Measurements from ENCODE around the gene EBF4. TPM values are rescaled to one million over a fixed set of nuclear protein-coding genes. Genes with fewer than 3 reads are reported as not detected.

The EBF4 gene
- total and polyA plus RNA-seq, 2 of the 8 experiments (the other 6 are each of a cell fraction or from before 2014, with no cell fraction given), result 1.2 to 2.9 TPM

DNA sequence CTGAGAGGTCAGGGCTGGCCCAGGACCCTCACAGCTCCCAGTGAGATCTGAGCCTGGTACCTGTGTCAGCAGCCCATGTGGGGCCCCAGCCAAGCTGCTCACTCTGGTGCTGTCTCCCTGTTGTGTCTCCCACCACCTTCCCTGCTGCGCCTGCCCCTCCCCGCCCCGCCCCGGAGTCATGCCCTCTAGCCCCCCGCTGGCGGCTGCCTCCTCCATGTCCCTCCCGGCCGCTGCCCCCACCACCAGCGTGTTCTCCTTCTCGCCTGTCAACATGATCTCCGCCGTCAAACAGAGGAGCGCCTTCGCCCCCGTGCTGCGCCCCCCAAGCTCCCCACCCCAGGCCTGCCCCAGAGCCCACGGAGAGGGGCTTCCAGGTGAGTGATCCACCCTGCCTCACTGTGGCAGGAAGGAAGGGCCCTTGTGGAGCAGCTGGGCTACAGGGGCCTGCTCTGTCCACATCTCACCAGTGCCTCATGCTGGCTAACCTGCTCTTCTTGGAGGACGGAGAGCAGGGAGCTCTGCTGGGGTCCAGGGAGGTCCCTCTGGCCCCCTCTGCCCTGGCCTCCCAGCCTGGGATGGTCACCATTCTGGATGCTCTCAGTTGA lies 63.0 kb downstream of the EBF4 start:
- DNase-seq (ENCODE audit: low read depth in 1 of 2, low spot score in 2 of 2) (no peak), FAIRE-seq (no peak)
- Histone ChIP-seq H2AK5ac (ENCODE audit: low read depth, low read length) (no peak overlapping the region), H3K36me3 (ENCODE audit: control insufficient read depth in 2 of 4, insufficient read depth in 4 of 4, low read length in 3 of 4) (peaks cover 0 to 3% (median 0%) of the 10 kb centered on the region in 4 experiments; a peak in 1 of 8 replicates), H3K9ac (replicated peaks in 1 of 4; ENCODE audit: extremely low read depth in 1 of 4, low read depth in 3 of 4, low read length in 3 of 4) (no peak overlapping the region), H4K20me1 (replicated peaks in 1 of 2; ENCODE audit: control insufficient read depth in 1 of 2, insufficient read depth in 2 of 2, low read length in 2 of 2) (peaks cover 0 to 2% of the 10 kb centered on the region in 2 experiments), H3K18ac (ENCODE audit: extremely low read depth, low read length) (no peak overlapping the region), H3K79me1 (ENCODE audit: low read depth, low read length) (no peaks in the 10 kb centered on the region), H3K23ac (ENCODE audit: insufficient read length) (no peak overlapping the region), H2BK15ac (ENCODE audit: low read length) (no peak overlapping the region; the same call in 1 of the 2 replicates), H3K27ac (ENCODE audit: low read depth, low read length) (no peak overlapping the region), H4K5ac (ENCODE audit: insufficient read length, low read depth, low read length) (no peak overlapping the region), H3K4me2 (ENCODE audit: insufficient read depth in 1 of 2, low read depth in 2 of 2, low read length in 2 of 2) (no peak overlapping the region), H2AFZ (ENCODE audit: low read length) (no peak overlapping the region), H3K27me3 (replicated peaks in 1 of 4; ENCODE audit: control insufficient read depth in 3 of 4, extremely low read depth in 1 of 4, insufficient read depth in 3 of 4, low read length in 3 of 4) (peaks cover 19 to 38% (median 36%) of the 10 kb centered on the region in 4 experiments), H3K56ac (replicated peaks; ENCODE audit: insufficient read length, low read depth, low read length) (no peak overlapping the region), H3K14ac (ENCODE audit: insufficient read length) (no peak overlapping the region), H3K4me3 (ENCODE audit: extremely low read depth in 1 of 4, insufficient read depth in 2 of 4, low read depth in 3 of 4, low read length in 4 of 4) (no peak overlapping the region), H2BK20ac (ENCODE audit: low read length) (no peak overlapping the region), H4K8ac (ENCODE audit: extremely low read depth, insufficient read depth, low read length) (no peak overlapping the region), H3K79me2 (ENCODE audit: control insufficient read depth in 1 of 2, insufficient read depth in 2 of 2, low read length in 2 of 2) (no peaks in the 10 kb centered on the region), H3K9me3 (ENCODE audit: insufficient read depth in 2 of 2, low read depth in 1 of 2, low read length in 1 of 2) (no peaks in the 10 kb centered on the region), H3K23me2 (ENCODE audit: low read depth, low read length) (peaks cover 19% of the 10 kb centered on the region; the same call in 1 of the 2 replicates), H2BK120ac (replicated peaks; ENCODE audit: low read depth, low read length) (no peak overlapping the region), H3K4ac (replicated peaks; ENCODE audit: insufficient read length, low read depth, low read length) (no peak overlapping the region), H3K4me1 (replicated peaks in 1 of 4; ENCODE audit: control insufficient read depth in 3 of 4, insufficient read depth in 4 of 4, low read length in 3 of 4) (peaks cover 0 to 28% (median 11%) of the 10 kb centered on the region in 4 experiments; a peak in 6 of 7 replicates), H4K91ac (replicated peaks; ENCODE audit: insufficient read length, low read length) (no peak overlapping the region), H2BK12ac (ENCODE audit: low read depth, low read length) (no peak overlapping the region), H2BK5ac (ENCODE audit: low read depth, low read length) (no peak overlapping the region)
- 90% methylated on average over 7 of the region's 18 CpGs; no CpG with 5 or more reads in 1 of the 2 experiments for WGBS, 2 experiments (ENCODE audit: extremely low coverage in 1 of 2, insufficient coverage in 1 of 2, insufficient read length in 1 of 2, insufficient replicate concordance in 2 of 2, low coverage in 1 of 2, low lambda C conversion rate in 2 of 2, missing lambda C conversion rate in 1 of 2)
- ChIA-PET POLR2A (ENCODE audit: partially characterized antibody) (interaction anchor here (1.1 to 1.5 kb wide), 5 partner anchors 38 to 96 kb away, joined by 3 to 5 read pairs (median 4); no protein-coding TSS in a partner anchor), CTCF (ENCODE audit: partially characterized antibody) (interaction anchor here (0.6 to 9.0 kb wide), 43 partner anchors 11 to 513 kb away, joined by 3 to 151 read pairs (median 5); partner anchors contain the start of genes C20orf141, CPXM1, EBF4 and PCED1A)
- TF ChIP-seq KDM1A (IDR thresholded peaks at IDR 0.05; ENCODE audit: borderline replicate concordance, low read length) (no peak), MAFK (IDR thresholded peaks at IDR 0.05; ENCODE audit: low read depth, low read length) (no peak), EZH2 (IDR thresholded peaks at IDR 0.05; ENCODE audit: low read depth, low read length, severe bottlenecking) (no peak), KDM5A (IDR thresholded peaks at IDR 0.05; ENCODE audit: low read length) (no peak), HDAC6 (IDR thresholded peaks at IDR 0.05; ENCODE audit: low read depth, low read length) (no peak), TBP (IDR thresholded peaks at IDR 0.05; ENCODE audit: low read depth, low read length) (no peak), KDM4A (IDR thresholded peaks at IDR 0.05; ENCODE audit: low read depth, low read length, severe bottlenecking) (no peak), SIN3A (conservative IDR thresholded peaks at IDR 0.05 in 1 of 2, IDR thresholded peaks at IDR 0.05 in 1 of 2; ENCODE audit: low read depth in 1 of 2, low read length in 2 of 2) (no peak)

Measured in H1 (cell line).